Breast epithelium (tissue), 3 donors: Measurements from ENCODE around the gene SEBOX.

Source experiments
- POLR2A ChIP-seq: fragments of 450-650 bp; IDR thresholded peaks from one replicate; pipeline ENCODE4 v1.6.1; 2016; ENCODE audit warnings: antibody characterized with exemption, mild to moderate bottlenecking, moderate library complexity
- TF ChIP-seq, protein P1 (sequence below), 3 donors: fragments of 450-650 bp; IDR thresholded peaks; one replicate each; pipeline ENCODE4 v1.5.1; 2016 to 2017; ENCODE audit warnings: antibody characterized with exemption in 3 of 3, mild to moderate bottlenecking in 3 of 3, moderate library complexity in 3 of 3

DNA sequence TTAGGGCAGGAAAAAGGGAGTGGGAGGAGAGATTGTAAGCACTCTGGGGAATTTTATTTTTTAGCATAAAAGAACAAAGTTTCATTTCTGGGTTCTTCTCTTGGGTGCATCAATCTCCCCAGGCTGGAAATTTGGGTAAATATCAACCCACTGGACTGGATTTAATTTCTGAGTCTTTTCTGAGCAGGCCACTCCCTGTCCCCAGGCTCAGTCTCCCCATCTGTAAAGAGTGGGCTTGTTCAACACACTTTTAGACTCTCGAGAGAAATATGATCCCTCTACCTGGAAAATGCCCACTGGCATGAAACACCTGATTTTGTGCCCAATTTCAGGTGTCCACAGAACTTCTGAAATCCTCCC lies 5.7 kb upstream of the SEBOX start:
- TF ChIP-seq, protein P1, sequence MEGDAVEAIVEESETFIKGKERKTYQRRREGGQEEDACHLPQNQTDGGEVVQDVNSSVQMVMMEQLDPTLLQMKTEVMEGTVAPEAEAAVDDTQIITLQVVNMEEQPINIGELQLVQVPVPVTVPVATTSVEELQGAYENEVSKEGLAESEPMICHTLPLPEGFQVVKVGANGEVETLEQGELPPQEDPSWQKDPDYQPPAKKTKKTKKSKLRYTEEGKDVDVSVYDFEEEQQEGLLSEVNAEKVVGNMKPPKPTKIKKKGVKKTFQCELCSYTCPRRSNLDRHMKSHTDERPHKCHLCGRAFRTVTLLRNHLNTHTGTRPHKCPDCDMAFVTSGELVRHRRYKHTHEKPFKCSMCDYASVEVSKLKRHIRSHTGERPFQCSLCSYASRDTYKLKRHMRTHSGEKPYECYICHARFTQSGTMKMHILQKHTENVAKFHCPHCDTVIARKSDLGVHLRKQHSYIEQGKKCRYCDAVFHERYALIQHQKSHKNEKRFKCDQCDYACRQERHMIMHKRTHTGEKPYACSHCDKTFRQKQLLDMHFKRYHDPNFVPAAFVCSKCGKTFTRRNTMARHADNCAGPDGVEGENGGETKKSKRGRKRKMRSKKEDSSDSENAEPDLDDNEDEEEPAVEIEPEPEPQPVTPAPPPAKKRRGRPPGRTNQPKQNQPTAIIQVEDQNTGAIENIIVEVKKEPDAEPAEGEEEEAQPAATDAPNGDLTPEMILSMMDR (IDR thresholded peaks at IDR 0.05) = no peak
- TF ChIP-seq POLR2A = no peak
